ENCODE data around the gene CBL. TPM values are rescaled to one million over a fixed set of nuclear protein-coding genes. Genes with fewer than 3 reads are reported as not detected.
"Not testable (repeated sequence)": the region's sequence is repeated elsewhere in the genome, so short reads cannot be mapped to it uniquely, and the experiment has no call there.

The CBL gene
- total and polyA plus RNA-seq, 2 experiments from 2014 or later: 31.6 to 67.6 TPM

GRCh38 chr11:119198925-119199324, 7.2 kb upstream of the CBL start:
- H3K4me1 ChIP-seq (ENCODE audit: insufficient read depth): peaks cover 3% of the 10 kb centered on the region; the same call in 1 of the 2 replicates
- Mint-ChIP-seq H3K27ac (peak overlapping the region; percentile 72; the same call in 1 of the 2 replicates), H3K4me3 (no peak overlapping the region), H3K27me3 (ENCODE audit: insufficient read depth, low read depth, poor library complexity) (peaks cover 5% of the 10 kb centered on the region), H3K36me3 (ENCODE audit: low read depth) (no peaks in the 10 kb centered on the region), H3K9me3 (no peaks in the 10 kb centered on the region), H3K4me1 (peaks cover 21% of the 10 kb centered on the region)
- no peaks in the 10 kb centered on the region for H3K79me2 ChIP-seq (replicated peaks; ENCODE audit: insufficient read depth)
- no peaks in the 10 kb centered on the region for H3F3A ChIP-seq (replicated peaks; ENCODE audit: low read depth)
- no peaks in the 10 kb centered on the region for H3K36me3 ChIP-seq (ENCODE audit: insufficient read depth)
- ATAC-seq (no peak), DNase-seq (ENCODE audit: low spot score) (no peak)
- TF ChIP-seq ZNF331 (CRISPR knock-in tag; IDR thresholded peaks at IDR 0.05; ENCODE audit: low read depth) (no peak), EZH2phosphoT487 (IDR thresholded peaks at IDR 0.05; ENCODE audit: unreplicated experiment) (no peak), NANOG (IDR thresholded peaks at IDR 0.05; ENCODE audit: borderline replicate concordance) (no peak)
- H3K27me3 ChIP-seq (ENCODE audit: insufficient read depth): no peaks in the 10 kb centered on the region
- peak overlapping the region; percentile 88 for H2AFZ ChIP-seq
- H3K4me3 ChIP-seq: no peak overlapping the region
- H3K4me2 ChIP-seq: 0 out of 2 replicates have a peak overlapping the region, but pooled peaks have one; percentile 29
- H3K9me2 ChIP-seq (ENCODE audit: insufficient read depth): no peaks in the 10 kb centered on the region
- no peaks in the 10 kb centered on the region for H4K20me1 ChIP-seq (replicated peaks; ENCODE audit: insufficient read depth)
- no peak overlapping the region for H3K27ac ChIP-seq (ENCODE audit: low read depth)

- not testable (repeated sequence) for H4K20me1 ChIP-seq (replicated peaks; ENCODE audit: insufficient read depth); DNase-seq (ENCODE audit: low spot score); H3F3A ChIP-seq (replicated peaks; ENCODE audit: low read depth); H3K27ac ChIP-seq (ENCODE audit: low read depth); H3K36me3 Mint-ChIP-seq (ENCODE audit: low read depth); ATAC-seq; H3K4me3 Mint-ChIP-seq; H3K79me2 ChIP-seq (replicated peaks; ENCODE audit: insufficient read depth); H3K9me3 Mint-ChIP-seq; H3K27me3 ChIP-seq (ENCODE audit: insufficient read depth); H3K27me3 Mint-ChIP-seq (ENCODE audit: insufficient read depth, low read depth, poor library complexity); H3K4me3 ChIP-seq; H3K9me2 ChIP-seq (ENCODE audit: insufficient read depth); H3K27ac Mint-ChIP-seq; H3K36me3 ChIP-seq (ENCODE audit: insufficient read depth); H3K4me2 ChIP-seq; H2AFZ ChIP-seq
- peaks cover 20% of the 10 kb centered on the region for H3K4me1 Mint-ChIP-seq
- peaks cover 11% of the 10 kb centered on the region for H3K4me1 ChIP-seq (ENCODE audit: insufficient read depth)
Measured at GRCh38 chr11:119201236-119201635, 4.9 kb upstream of the CBL start.

- Mint-ChIP-seq H3K36me3 (ENCODE audit: low read depth) (no peaks in the 10 kb centered on the region), H3K9me3 (peaks cover 2% of the 10 kb centered on the region; the same call in 1 of the 3 replicates), H3K27me3 (ENCODE audit: insufficient read depth, low read depth, poor library complexity) (peaks cover 5% of the 10 kb centered on the region), H3K4me1 (peaks cover 14% of the 10 kb centered on the region), H3K27ac (no peak overlapping the region), H3K4me3 (no peak overlapping the region)
- no peak overlapping the region for H3K27ac ChIP-seq (ENCODE audit: low read depth)
- no peak for ATAC-seq
- no peak overlapping the region for H3K4me2 ChIP-seq
- 0 out of 2 replicates have a peak, but pooled peaks cover under 1% of the 10 kb centered on the region for H4K20me1 ChIP-seq (replicated peaks; ENCODE audit: insufficient read depth)
- H3K4me3 ChIP-seq: no peak overlapping the region
- DNase-seq (ENCODE audit: low spot score): no peak
- H3K4me1 ChIP-seq (ENCODE audit: insufficient read depth): peaks cover 14% of the 10 kb centered on the region
- no peak for TF ChIP-seq CTCF (conservative IDR thresholded peaks at IDR 0.05; ENCODE audit: low read depth in 2 of 2)
- H3K27me3 ChIP-seq (ENCODE audit: insufficient read depth): no peaks in the 10 kb centered on the region
- H3K9me2 ChIP-seq (ENCODE audit: insufficient read depth): no peaks in the 10 kb centered on the region
- no peaks in the 10 kb centered on the region for H3K36me3 ChIP-seq (ENCODE audit: insufficient read depth)
- peaks cover 9% of the 10 kb centered on the region for H3K79me2 ChIP-seq (replicated peaks; ENCODE audit: insufficient read depth)
- no peak overlapping the region for H2AFZ ChIP-seq
- H3F3A ChIP-seq (replicated peaks; ENCODE audit: low read depth): peaks cover 10% of the 10 kb centered on the region
Measured at GRCh38 chr11:119202554-119202953, 3.6 kb upstream of the CBL start.

All from GM23338 (cell line).